Measurements from ENCODE around the gene PUM2. TPM values are rescaled to one million over a fixed set of nuclear protein-coding genes. Genes with fewer than 3 reads are reported as not detected.

Gene PUM2
- total and polyA plus RNA-seq, 2 of the 13 experiments (the other 11 are each of a cell fraction or from before 2014, with no cell fraction given) = 69.6 to 69.8 TPM

- 0 out of 2 replicates have a peak, but pooled peaks have one; percentile 24 for TF ChIP-seq HNF1B (CRISPR knock-in tag; IDR thresholded peaks at IDR 0.05)
- TF ChIP-seq RAD21 (CRISPR knock-in tag; IDR thresholded peaks at IDR 0.05) = peak; percentile 40; the same call in 1 of the 2 replicates
- TF ChIP-seq AKNA (CRISPR knock-in tag; IDR thresholded peaks at IDR 0.05; ENCODE audit: borderline replicate concordance) = no peak
- TF ChIP-seq MEIS2 (CRISPR knock-in tag; IDR thresholded peaks at IDR 0.05) = no peak
- 0 out of 2 replicates have a peak, but pooled peaks have one; percentile 15 for TF ChIP-seq CSRNP1 (CRISPR knock-in tag; IDR thresholded peaks at IDR 0.05)
- no peak for TF ChIP-seq FOXA1 (IDR thresholded peaks at IDR 0.05)
- peak; percentile 29; the same call in 1 of the 2 replicates for TF ChIP-seq FOXA1 (CRISPR knock-in tag; IDR thresholded peaks at IDR 0.05)
- TF ChIP-seq ZFX (CRISPR knock-in tag; IDR thresholded peaks at IDR 0.05; ENCODE audit: low read depth) = peak; percentile 63
- no peak for TF ChIP-seq ZBTB46 (CRISPR knock-in tag; IDR thresholded peaks at IDR 0.05; ENCODE audit: borderline replicate concordance)
- TF ChIP-seq ZFY (CRISPR knock-in tag; IDR thresholded peaks at IDR 0.05) = peak; percentile 52
- TF ChIP-seq THAP7 (CRISPR knock-in tag; IDR thresholded peaks at IDR 0.05) = no peak
- 0 out of 2 replicates have a peak, but pooled peaks have one; percentile 25 for TF ChIP-seq SAFB2 (CRISPR knock-in tag; IDR thresholded peaks at IDR 0.05; ENCODE audit: borderline replicate concordance, low read depth)
- TF ChIP-seq ZMYM3 (CRISPR knock-in tag; IDR thresholded peaks at IDR 0.05) = 0 out of 2 replicates have a peak, but pooled peaks have one; percentile 22
- TF ChIP-seq LCORL (IDR thresholded peaks at IDR 0.05) = no peak
- TF ChIP-seq LCORL (CRISPR knock-in tag; IDR thresholded peaks at IDR 0.05) = 0 out of 2 replicates have a peak, but pooled peaks have one; percentile 47
- 0 out of 2 replicates have a peak, but pooled peaks have one; percentile 40 for TF ChIP-seq NFKB2 (CRISPR knock-in tag; IDR thresholded peaks at IDR 0.05; ENCODE audit: borderline replicate concordance)
- TF ChIP-seq ZBTB43 (CRISPR knock-in tag; conservative IDR thresholded peaks at IDR 0.05) = 0 out of 2 replicates have a peak, but pooled peaks have one; percentile 27
Observed at GRCh38 chr2:20242727-20243377, 107.8 kb downstream of the PUM2 start (continued).
